Mammary epithelial cell (primary cell): ENCODE results near the gene SERINC2.

Experiments used
- CTCF ChIP-seq, 2 donors: IDR thresholded peaks in 1 of 2; conservative IDR thresholded peaks in 1 of 2; 2 replicates each; pipeline ENCODE4 v1.5.1; 2011 to 2012; ENCODE audit warnings: inconsistent platforms in 2 of 2, low read length in 2 of 2, mild to moderate bottlenecking in 2 of 2, control low read depth in 1 of 2, low read depth in 1 of 2; ENCODE audit not compliant: insufficient read depth in 1 of 2; ENCODE audit errors: extremely low read depth in 1 of 2
- EZH2 ChIP-seq: IDR thresholded peaks from 2 replicates; pipeline ENCODE4 v1.6.1; 2012; ENCODE audit warnings: low read length, inconsistent platforms, borderline replicate concordance

- TF ChIP-seq CTCF (conservative IDR thresholded peaks at IDR 0.05 in 1 of 2, IDR thresholded peaks at IDR 0.05 in 1 of 2; ENCODE audit: extremely low read depth in 1 of 2, insufficient read depth in 1 of 2, low read depth in 1 of 2, low read length in 2 of 2), result no peak
- no peak for TF ChIP-seq EZH2
These were observed 23.8 kb downstream of the SERINC2 start for GRCh38 chr1:31436596-31437432.
